ENCODE data around the gene PRDM16. TPM values are rescaled to one million over a fixed set of nuclear protein-coding genes. Genes with fewer than 3 reads are reported as not detected.

PRDM16 gene
- polyA plus RNA-seq, 3 donors, result not detected

- no peak overlapping the region for H3K27ac ChIP-seq (ENCODE audit: low read depth in 1 of 2, low read length in 2 of 2)
- Mint-ChIP-seq H3K9me3 (peaks cover 0 to 2% (median 0%) of the 10 kb centered on the region in 7 donors), H3K27ac (peak overlapping the region in 1 of 7 donors; percentile 36), H3K4me3 (no peak overlapping the region), H3K36me3 (no peaks in the 10 kb centered on the region), H3K4me1 (peaks cover 23% of the 10 kb centered on the region), H3K27me3 (ENCODE audit: low read depth in 3 of 3) (peaks cover 16 to 21% (median 18%) of the 10 kb centered on the region in 3 donors)
- H3K4me2 ChIP-seq (replicated peaks; ENCODE audit: extremely low read depth, low read length, poor library complexity, severe bottlenecking), result no peak overlapping the region
- no peaks in the 10 kb centered on the region for H4K20me1 ChIP-seq (ENCODE audit: insufficient read depth, low read length)
- H2AFZ ChIP-seq (ENCODE audit: insufficient read depth, low read depth, low read length, poor library complexity, severe bottlenecking), result no peak overlapping the region
- H3K79me2 ChIP-seq (ENCODE audit: insufficient read depth, low read length), result no peaks in the 10 kb centered on the region
- H3K27me3 ChIP-seq (ENCODE audit: control insufficient read depth in 2 of 2, insufficient read depth in 2 of 2, low read length in 2 of 2), result peaks cover 2 to 22% of the 10 kb centered on the region in 2 donors
- WGBS (ENCODE audit: insufficient coverage), result 80% methylated on average over 11 of the region's 16 CpGs
- H3K4me3 ChIP-seq (replicated peaks in 1 of 3; ENCODE audit: low read depth in 2 of 3, low read length in 3 of 3), result no peak overlapping the region
- DNase-seq, result no peak
- no peak overlapping the region for H3K9ac ChIP-seq (ENCODE audit: insufficient read depth, low read length, poor library complexity, severe bottlenecking)
- peaks cover 18 to 19% of the 10 kb centered on the region in 2 donors for H3K4me1 ChIP-seq (ENCODE audit: control insufficient read depth in 1 of 2, insufficient read depth in 2 of 2, low read length in 2 of 2)
- TF ChIP-seq CTCF (IDR thresholded peaks at IDR 0.05), result no peak
- peaks cover 14 to 19% of the 10 kb centered on the region in 2 donors for H3K9me3 ChIP-seq (replicated peaks in 1 of 2; ENCODE audit: control insufficient read depth in 1 of 2, insufficient read depth in 1 of 2, low read length in 2 of 2)
- intact Hi-C loops (cut with micrococcal nuclease), result no loop called here
- no peaks in the 10 kb centered on the region for H3K36me3 ChIP-seq (replicated peaks in 1 of 2; ENCODE audit: control insufficient read depth in 1 of 2, insufficient read depth in 2 of 2, low read length in 2 of 2)
These were observed 109.3 kb downstream of the PRDM16 start for GRCh38 chr1:3178279-3178678.

GRCh38 chr1:3179471-3179870 is 110.5 kb downstream of the PRDM16 start:
- H3K4me1 ChIP-seq (ENCODE audit: control insufficient read depth in 1 of 2, insufficient read depth in 2 of 2, low read length in 2 of 2), result peaks cover 19 to 22% of the 10 kb centered on the region in 2 donors
- Mint-ChIP-seq H3K9me3 (peaks cover 0 to 4% (median 2%) of the 10 kb centered on the region in 7 donors), H3K36me3 (no peaks in the 10 kb centered on the region), H3K4me3 (no peak overlapping the region), H3K4me1 (peaks cover 23% of the 10 kb centered on the region), H3K27ac (no peak overlapping the region), H3K27me3 (ENCODE audit: low read depth in 3 of 3) (peaks cover 10 to 28% (median 23%) of the 10 kb centered on the region in 3 donors)
- H4K20me1 ChIP-seq (ENCODE audit: insufficient read depth, low read length), result no peaks in the 10 kb centered on the region
- no peak overlapping the region for H3K4me2 ChIP-seq (replicated peaks; ENCODE audit: extremely low read depth, low read length, poor library complexity, severe bottlenecking)
- H3K9me3 ChIP-seq (replicated peaks in 1 of 2; ENCODE audit: control insufficient read depth in 1 of 2, insufficient read depth in 1 of 2, low read length in 2 of 2), result peaks cover 14 to 19% of the 10 kb centered on the region in 2 donors
- H2AFZ ChIP-seq (ENCODE audit: insufficient read depth, low read depth, low read length, poor library complexity, severe bottlenecking), result no peak overlapping the region
- H3K9ac ChIP-seq (ENCODE audit: insufficient read depth, low read length, poor library complexity, severe bottlenecking), result no peak overlapping the region
- 92% methylated on average over 13 of the region's 15 CpGs for WGBS (ENCODE audit: insufficient coverage)
- no peak for DNase-seq
- no peaks in the 10 kb centered on the region for H3K79me2 ChIP-seq (ENCODE audit: insufficient read depth, low read length)
- H3K4me3 ChIP-seq (replicated peaks in 1 of 3; ENCODE audit: low read depth in 2 of 3, low read length in 3 of 3), result no peak overlapping the region
- no peak for TF ChIP-seq CTCF (IDR thresholded peaks at IDR 0.05)
- H3K27ac ChIP-seq (ENCODE audit: low read depth in 1 of 2, low read length in 2 of 2), result no peak overlapping the region
- peaks cover 12 to 34% of the 10 kb centered on the region in 2 donors for H3K27me3 ChIP-seq (ENCODE audit: control insufficient read depth in 2 of 2, insufficient read depth in 2 of 2, low read length in 2 of 2)
- no peaks in the 10 kb centered on the region for H3K36me3 ChIP-seq (replicated peaks in 1 of 2; ENCODE audit: control insufficient read depth in 1 of 2, insufficient read depth in 2 of 2, low read length in 2 of 2)
- intact Hi-C loops (cut with micrococcal nuclease), result no loop called here

Data from CD14-positive monocyte (primary cell).